K562 (cell line): ENCODE data around the gene GLTP. TPM values are rescaled to one million over a fixed set of nuclear protein-coding genes. Genes with fewer than 3 reads are reported as not detected.

Source experiments
- ATAC-seq: fragments of 200-7000 bp; cut with Tn5 transposase; 3 replicates; pipeline ENCODE4 v1.9.1; 2020; ENCODE audit warnings: moderate library complexity
- BruUV-seq: library from RNA; stranded (reverse); fragments of 400-500 nt; replicated peaks from 2 replicates; lab custom pipeline; 2021; lab: Mats Ljungman, UMichigan
- CTCF ChIA-PET: fragments of 300-600 bp; formaldehyde crosslinking; extraction: SDS; loops from one replicate; lab custom pipeline; 2021; ENCODE audit warnings: low intra/inter-chr PET ratio; lab: Yijun Ruan, JAX
- POLR2A ChIA-PET: fragments of 300-600, 350-650 bp; sonication (Branson Sonifier 250); formaldehyde crosslinking; extraction: SDS; loops from one replicate; lab custom pipeline; 2021; ENCODE audit warnings: antibody characterized with exemption, inconsistent platforms; lab: Yijun Ruan, JAX
- DNase-seq, 4 experiments: peaks; one replicate each; pipeline versions ENCODE4 v3.0.0 to v3.0.0-alpha.2; 2011 to 2018; ENCODE audit warnings: low spot score in 3 of 4, mixed read lengths in 3 of 4; ENCODE audit errors: extremely low read depth in 1 of 4
- FAIRE-seq: peaks from 2 replicates; lab custom pipeline; 2011; peaks lifted over from hg19 to GRCh38; lab: Jason Lieb, UNC
- H2AFZ ChIP-seq: 2 replicates; pipeline ENCODE4 v1.6.0; 2011; ENCODE audit warnings: low read depth, low read length, control low read depth, inconsistent platforms
- H3K27ac ChIP-seq: fragments of 200-600 bp; 3 replicates; pipeline ENCODE4 v1.8.0; 2011; ENCODE audit warnings: low read depth, mild to moderate bottlenecking, control low read depth, inconsistent platforms, low read length, moderate library complexity, mixed read lengths; ENCODE audit errors: extremely low read depth
- H3K27me3 ChIP-seq, 2 experiments: fragments of 300-600 bp in 1 of 2; 2 replicates in 1 of 2; 3 replicates in 1 of 2; pipeline versions ENCODE4 v1.6.0 to v1.8.0; 2011; ENCODE audit warnings: inconsistent platforms in 2 of 2, low read length in 2 of 2, mild to moderate bottlenecking in 1 of 2, mixed read lengths in 1 of 2, moderate library complexity in 1 of 2; ENCODE audit not compliant: control insufficient read depth in 2 of 2, insufficient read depth in 2 of 2
- H3K36me3 ChIP-seq: fragments of 300-600 bp; 3 replicates; pipeline ENCODE4 v1.8.0; 2011; ENCODE audit warnings: mild to moderate bottlenecking, low read length, inconsistent platforms; ENCODE audit not compliant: control insufficient read depth, insufficient read depth
- H3K4me1 ChIP-seq, 2 experiments: fragments of 200-600 bp in 1 of 2; replicated peaks in 1 of 2; 2 replicates in 1 of 2; 3 replicates in 1 of 2; pipeline versions ENCODE4 v1.5.1 to v1.8.0; 2011; ENCODE audit warnings: inconsistent platforms in 2 of 2, low read length in 2 of 2, mild to moderate bottlenecking in 1 of 2, mixed read lengths in 1 of 2, moderate library complexity in 1 of 2; ENCODE audit not compliant: control insufficient read depth in 2 of 2, insufficient read depth in 2 of 2
- H3K4me2 ChIP-seq: 2 replicates; pipeline ENCODE4 v1.6.1; 2011; ENCODE audit warnings: low read length, control low read depth, inconsistent platforms, mixed read lengths; ENCODE audit not compliant: insufficient read depth
- H3K4me3 ChIP-seq: fragments of 200-600 bp; sonication (generic), shearing (Covaris generic); 2 replicates; pipeline ENCODE4 v1.5.1; 2016; ENCODE audit warnings: control low read depth, inconsistent platforms
- H3K79me2 ChIP-seq: fragments of 200-600 bp; 3 replicates; pipeline ENCODE4 v1.8.0; 2011; ENCODE audit warnings: low read length, inconsistent platforms; ENCODE audit not compliant: control insufficient read depth, insufficient read depth
- H3K9ac ChIP-seq, 2 experiments: 2 replicates each; pipeline versions ENCODE4 v1.6.0 to v1.6.1; 2011; ENCODE audit warnings: low read depth in 2 of 2, low read length in 2 of 2, control low read depth in 1 of 2, inconsistent platforms in 1 of 2, mild to moderate bottlenecking in 1 of 2, mixed read lengths in 1 of 2; ENCODE audit not compliant: insufficient read depth in 1 of 2
- H3K9me1 ChIP-seq: one replicate; pipeline ENCODE4 v1.6.0; 2011; ENCODE audit warnings: inconsistent platforms, mild to moderate bottlenecking, low read length, moderate library complexity; ENCODE audit not compliant: control insufficient read depth, insufficient read depth
- H3K9me3 ChIP-seq: replicated peaks from 2 replicates; pipeline ENCODE4 v1.5.1; 2011; ENCODE audit warnings: low read depth, low read length, inconsistent platforms; ENCODE audit not compliant: control insufficient read depth, insufficient read depth
- H4K20me1 ChIP-seq: replicated peaks from 2 replicates; pipeline ENCODE4 v1.6.1; 2011; ENCODE audit warnings: low read length, inconsistent platforms, mixed read lengths; ENCODE audit not compliant: control insufficient read depth, insufficient read depth
- BHLHE40 ChIP-seq: IDR thresholded peaks from 2 replicates; pipeline ENCODE4 v1.6.1; 2011; ENCODE audit warnings: low read length, improper control_type of control experiment
- CCAR2 ChIP-seq: fragments of 200-400 bp; formaldehyde crosslinking; IDR thresholded peaks from 2 replicates; pipeline ENCODE4 v1.6.1; 2017; ENCODE audit warnings: mild to moderate bottlenecking, low read depth, low read length
- CEBPG ChIP-seq, 3 experiments: fragments of 200-800 bp in 1 of 3; sonication (Bioruptor generic) in 1 of 3; sonication (generic) in 1 of 3; formaldehyde crosslinking in 1 of 3; IDR thresholded peaks in 2 of 3; conservative IDR thresholded peaks in 1 of 3; 2 replicates each; pipeline versions ENCODE4 v1.6.1 to v1.8.0; 2016 to 2022; ENCODE audit warnings: missing compliant biosample characterization in 2 of 3, missing genetic modification characterization in 2 of 3, mild to moderate bottlenecking in 1 of 3, missing genetic modification reagents in 1 of 3
- CHCHD3 ChIP-seq: fragments of 250-450 bp; sonication (Bioruptor Pico); IDR thresholded peaks from 2 replicates; pipeline ENCODE4 v2.1.2; 2022; ENCODE audit warnings: mild to moderate bottlenecking
- CREB3L1 ChIP-seq: fragments of 450-650 bp; IDR thresholded peaks from 2 replicates; pipeline ENCODE4 v1.6.1; 2014; ENCODE audit warnings: low read depth, mild to moderate bottlenecking, moderate library complexity, borderline replicate concordance
- FOXA1 ChIP-seq: fragments of 450-650 bp; IDR thresholded peaks from 2 replicates; pipeline ENCODE4 v1.6.1; 2016; ENCODE audit warnings: mild to moderate bottlenecking, borderline replicate concordance
- GATAD2B ChIP-seq: fragments of 450-650 bp; IDR thresholded peaks from 2 replicates; pipeline ENCODE4 v1.6.1; 2017; ENCODE audit warnings: mild to moderate bottlenecking, borderline replicate concordance
- HLTF ChIP-seq: fragments of 450-650 bp; IDR thresholded peaks from 2 replicates; pipeline ENCODE4 v1.6.1; 2016
- HNRNPL ChIP-seq: fragments of 200-400 bp; formaldehyde crosslinking; IDR thresholded peaks from 2 replicates; pipeline ENCODE4 v1.6.1; 2017; ENCODE audit warnings: low read depth, mild to moderate bottlenecking, low read length
- KDM1A ChIP-seq, 2 experiments: fragments of 450-650 bp; IDR thresholded peaks; 2 replicates each; pipeline ENCODE4 v1.6.1; 2016; ENCODE audit warnings: mild to moderate bottlenecking in 2 of 2
- LEF1 ChIP-seq: fragments of 450-650 bp; IDR thresholded peaks from 2 replicates; pipeline ENCODE4 v1.6.1; 2016; ENCODE audit warnings: mild to moderate bottlenecking
- NCOA4 ChIP-seq: fragments of 450-650 bp; IDR thresholded peaks from 2 replicates; pipeline ENCODE4 v1.6.1; 2018; ENCODE audit warnings: mild to moderate bottlenecking; ENCODE audit not compliant: partially characterized antibody
- NCOR1 ChIP-seq: fragments of 450-650 bp; IDR thresholded peaks from 2 replicates; pipeline ENCODE4 v1.6.1; 2016; ENCODE audit warnings: mild to moderate bottlenecking, moderate library complexity
- PHF20 ChIP-seq: fragments of 450-650 bp; IDR thresholded peaks from 2 replicates; pipeline ENCODE4 v1.6.1; 2018; ENCODE audit not compliant: partially characterized antibody
- THRAP3 ChIP-seq: fragments of 450-650 bp; IDR thresholded peaks from 2 replicates; pipeline ENCODE4 v1.6.1; 2016; ENCODE audit warnings: mild to moderate bottlenecking, inconsistent platforms, borderline replicate concordance
- USF2 ChIP-seq: sonication (generic); formaldehyde crosslinking; IDR thresholded peaks from 2 replicates; pipeline ENCODE4 v1.5.0; 2020; ENCODE audit warnings: missing genetic modification reagents
- ZC3H4 ChIP-seq: sonication (generic); formaldehyde crosslinking; IDR thresholded peaks from 2 replicates; pipeline ENCODE4 v1.9.0; 2021; ENCODE audit warnings: missing genetic modification reagents, borderline replicate concordance
- ZFP36 ChIP-seq: fragments of 150-350 bp; IDR thresholded peaks from 2 replicates; pipeline ENCODE4 v1.6.1; 2018; ENCODE audit warnings: low read length, low read depth; ENCODE audit not compliant: partially characterized antibody
- ZNF764 ChIP-seq: fragments of 250-450 bp; sonication (Bioruptor Pico); IDR thresholded peaks from 2 replicates; pipeline ENCODE4 v1.4.0; 2020; ENCODE audit warnings: low read depth, mild to moderate bottlenecking, moderate library complexity
- WGBS: fragments of 100-300 bp; shearing (Covaris generic); methylation state at CpG from one replicate; pipeline ENCODE4 v1.1.6; 2016; ENCODE audit warnings: low coverage, mixed read lengths; ENCODE audit not compliant: insufficient coverage; ENCODE audit errors: missing lambda C conversion rate; 5-methylcytosine and 5-hydroxymethylcytosine counted together
- in situ Hi-C: fragments of 300-500 bp; cut with MboI; formaldehyde crosslinking; loops from 4 replicates; pipeline ENCODE4 v1.15.0; 2018; ENCODE audit warnings: inconsistent platforms, mixed read lengths
- intact Hi-C: fragments of 100-400 bp; cut with micrococcal nuclease; formaldehyde crosslinking; loops from 2 replicates; pipeline ENCODE4 v1.14.2; 2022
- polyA plus RNA-seq, 8 experiments: library from polyadenylated mRNA; depleted of rRNA in 4 of 8; stranded (reverse) in 5 of 8; unstranded in 3 of 8; fragments of >200 nt; fragmentation: Nextera tagmentation in 2 of 8; fragmentation: Illumina TruSeq in 1 of 8; extraction: Ambion mirVana in 2 of 8; extraction: Trizol in 1 of 8; gene quantifications; 2 replicates each; pipeline versions ENCODE4 v1.2.1 to v1.2.3, GENCODE V29; 2011 to 2014; ENCODE audit warnings: inconsistent platforms in 1 of 8, missing spikeins in 1 of 8
- total RNA-seq, 7 experiments: library from RNA; depleted of rRNA in 6 of 7; stranded (reverse); fragments of >200 nt in 6 of 7; fragmentation: Illumina TruSeq in 2 of 7; extraction: Trizol in 2 of 7; gene quantifications; 2 replicates each; pipeline versions ENCODE4 v1.2.1 to v1.2.3, GENCODE V29; 2011 to 2021; ENCODE audit warnings: low replicate concordance in 1 of 7

Gene GLTP
- total and polyA plus RNA-seq, 9 of the 15 experiments (the other 6 are each of a cell fraction or from before 2014, with no cell fraction given) = 4.4 to 8.3 (median 6.1) TPM

GRCh38 chr12:109827566-109828550 is 52.5 kb downstream of the GLTP start:
- Histone ChIP-seq H3K9ac (no peak overlapping the region; a peak in 1 of 4 replicates), H3K27ac (no peak overlapping the region), H3K9me3 (no peaks in the 10 kb centered on the region), H3K4me2 (no peak overlapping the region), H3K9me1 (no peaks in the 10 kb centered on the region), H3K27me3 (peaks cover 20 to 65% of the 10 kb centered on the region in 2 experiments; a peak in 4 of 5 replicates), H3K79me2 (no peaks in the 10 kb centered on the region), H2AFZ (no peak overlapping the region), H4K20me1 (no peaks in the 10 kb centered on the region), H3K4me3 (no peak overlapping the region), H3K36me3 (no peaks in the 10 kb centered on the region), H3K4me1 (peaks cover 0 to 5% of the 10 kb centered on the region in 2 experiments; a peak in 1 of 5 replicates)
- TF ChIP-seq THRAP3 = 0 out of 2 replicates have a peak, but pooled peaks have one; percentile 36
- TF ChIP-seq NCOA4 = peak; percentile 37
- TF ChIP-seq BHLHE40 = no peak
- TF ChIP-seq GATAD2B = no peak
- no peak for TF ChIP-seq HNRNPL
- TF ChIP-seq ZNF764 (CRISPR knock-in tag) = no peak
- TF ChIP-seq ZFP36 = peak; percentile 44
- TF ChIP-seq CEBPG (CRISPR knock-in tag; IDR thresholded peaks at IDR 0.05) = no peak
- 0 out of 4 replicates have a peak, but pooled peaks of 1 of the 2 experiments have one; percentile 14 for TF ChIP-seq CEBPG (tag; conservative IDR thresholded peaks at IDR 0.05 in 1 of 2, IDR thresholded peaks at IDR 0.05 in 1 of 2)
- no peak for TF ChIP-seq USF2 (CRISPR knock-in tag)
- 0 out of 2 replicates have a peak, but pooled peaks have one; percentile 10 for TF ChIP-seq NCOR1
- TF ChIP-seq KDM1A (IDR thresholded peaks at IDR 0.05) = peak in 1 of 2 experiments; percentile 74; a peak in 1 of 4 replicates
- TF ChIP-seq FOXA1 = no peak
- peak; percentile 80; the same call in 1 of the 2 replicates for TF ChIP-seq HLTF
- no peak for TF ChIP-seq CREB3L1
- peak; percentile 44 for TF ChIP-seq PHF20
- TF ChIP-seq LEF1 = no peak
- no peak for TF ChIP-seq ZC3H4 (CRISPR knock-in tag)
- no peak for TF ChIP-seq CCAR2
- TF ChIP-seq CHCHD3 = no peak
- in situ Hi-C loops = no loop called here
- WGBS = 2% methylated on average over 18 of the region's 19 CpGs
- BruUV-seq = no TSS peak
- DNase-seq = no peak
- FAIRE-seq = no peak
- ChIA-PET CTCF (no interaction called here), POLR2A (interaction anchor here (1.3 kb wide), 1 partner anchor 10 kb away, joined by 3 read pairs; no protein-coding TSS in a partner anchor)
- intact Hi-C loops = no loop called here
- ATAC-seq = peak; percentile 62
